ENCODE measurements around the gene LGI4.

LGI4 gene
- 0 to 0.38 (median 0.12) reads per million in 18 experiments for total RNA-seq

GRCh38 chr19:35134601-35135242 lies at the start of gene LGI4:
Gene LGI4 (minus strand): TSS chr19:35135059. CDS start chr19:35134680, 379 bp downstream.
- no peak for DNase-seq

- no peak for DNase-seq
Measured at GRCh38 chr19:35184267-35184666, 49.4 kb upstream of the LGI4 start.

- no peak for DNase-seq
Measured at GRCh38 chr19:35181387-35181786, 46.5 kb upstream of the LGI4 start.

GRCh38 chr19:35179830-35180229 lies 45.0 kb upstream of the LGI4 start:
- DNase-seq, result no peak

- peak in 1 of 2 donors; percentile 31 for DNase-seq
Measured at GRCh38 chr19:35178701-35179100, 43.8 kb upstream of the LGI4 start.

- no peak for DNase-seq
Measured at GRCh38 chr19:35177377-35178274, 42.8 kb upstream of the LGI4 start.

GRCh38 chr19:35176181-35176570 lies 41.3 kb upstream of the LGI4 start:
- DNase-seq, result no peak

- DNase-seq, result no peak
Measured at GRCh38 chr19:35174226-35174625, 39.4 kb upstream of the LGI4 start.

- peak in 1 of 2 donors; percentile 37 for DNase-seq
Measured at GRCh38 chr19:35171730-35172129, 36.9 kb upstream of the LGI4 start.

- DNase-seq, result peak; percentile 25 to 40
Measured at GRCh38 chr19:35170359-35171061, 35.7 kb upstream of the LGI4 start.

- no peak for DNase-seq
Measured at GRCh38 chr19:35169221-35169995, 34.5 kb upstream of the LGI4 start.

GRCh38 chr19:35168196-35168595 lies 33.3 kb upstream of the LGI4 start:
- DNase-seq, result no peak

- DNase-seq, result peak in 1 of 2 donors; percentile 46
Measured at GRCh38 chr19:35167251-35168119, 32.6 kb upstream of the LGI4 start.

- no peak for DNase-seq
Measured at GRCh38 chr19:35166100-35167063, 31.5 kb upstream of the LGI4 start.

- DNase-seq, result no peak
Measured at GRCh38 chr19:35165200-35166058, 30.6 kb upstream of the LGI4 start.

GRCh38 chr19:35164418-35164817 lies 29.6 kb upstream of the LGI4 start:
- DNase-seq, result no peak

GRCh38 chr19:35162471-35163326 lies 27.8 kb upstream of the LGI4 start:
- no peak for DNase-seq

- DNase-seq, result no peak
Measured at GRCh38 chr19:35161434-35161743, 26.5 kb upstream of the LGI4 start.
